Activated naive CD8-positive, alpha-beta T cell treated with anti-CD3 and anti-CD28 coated beads, Interleukin-2, amount 50 U/mL, for 16 hours (primary cell): ENCODE results near the gene JMJD1C.
"Not testable (repeated sequence)": the region's sequence is repeated elsewhere in the genome, so short reads cannot be mapped to it uniquely, and the experiment has no call there.

ENCODE experiments used
- DNase-seq: peaks from one replicate; pipeline ENCODE4 v3.0.0-alpha.2; 2020; ENCODE audit warnings: low read depth, low spot score

Gene JMJD1C

GRCh38 chr10:63410633-63411032, 55.1 kb downstream of the JMJD1C start:
- no peak for DNase-seq

GRCh38 chr10:63409465-63410027, 56.2 kb downstream of the JMJD1C start:
- no peak for DNase-seq

GRCh38 chr10:63407136-63407662, 58.6 kb downstream of the JMJD1C start:
- no peak for DNase-seq

GRCh38 chr10:63396133-63396761, 69.5 kb downstream of the JMJD1C start:
- DNase-seq: no peak

- no peak for DNase-seq
These were observed 72.7 kb downstream of the JMJD1C start for GRCh38 chr10:63393050-63393449.

GRCh38 chr10:63392224-63392623, 73.6 kb downstream of the JMJD1C start:
- no peak for DNase-seq

GRCh38 chr10:63391812-63392211, 74.0 kb downstream of the JMJD1C start:
- no peak for DNase-seq

GRCh38 chr10:63390521-63390920, 75.3 kb downstream of the JMJD1C start:
- DNase-seq: no peak

GRCh38 chr10:63388421-63389031, 77.3 kb downstream of the JMJD1C start:
- no peak for DNase-seq

- no peak for DNase-seq
These were observed 80.5 kb downstream of the JMJD1C start for GRCh38 chr10:63385254-63385653.

GRCh38 chr10:63384675-63385074, 81.1 kb downstream of the JMJD1C start:
- no peak for DNase-seq

- no peak for DNase-seq
These were observed 81.8 kb downstream of the JMJD1C start for GRCh38 chr10:63384001-63384400.

- DNase-seq: no peak
These were observed 82.6 kb downstream of the JMJD1C start for GRCh38 chr10:63383141-63383540.

- no peak for DNase-seq
These were observed 83.7 kb downstream of the JMJD1C start for GRCh38 chr10:63382066-63382465.

- not testable (repeated sequence) for DNase-seq
These were observed 88.5 kb downstream of the JMJD1C start for GRCh38 chr10:63377305-63377661.

- no peak for DNase-seq
These were observed 89.0 kb downstream of the JMJD1C start for GRCh38 chr10:63376560-63377304.

GRCh38 chr10:63375859-63376258, 89.9 kb downstream of the JMJD1C start:
- no peak for DNase-seq

GRCh38 chr10:63375458-63375857, 90.3 kb downstream of the JMJD1C start:
- no peak for DNase-seq

- no peak for DNase-seq
These were observed 90.8 kb downstream of the JMJD1C start for GRCh38 chr10:63374991-63375390.

GRCh38 chr10:63373176-63373575, 92.6 kb downstream of the JMJD1C start:
- DNase-seq: no peak

- DNase-seq: no peak
These were observed 96.1 kb downstream of the JMJD1C start for GRCh38 chr10:63369711-63370110.

GRCh38 chr10:63368365-63368764, 97.4 kb downstream of the JMJD1C start:
- DNase-seq: no peak
